H1 (cell line): ENCODE data around the gene ELOVL1. TPM values are rescaled to one million over a fixed set of nuclear protein-coding genes. Genes with fewer than 3 reads are reported as not detected.

ENCODE experiments used
- USF2 ChIP-seq: IDR thresholded peaks from 2 replicates; pipeline ENCODE4 v1.6.1; 2011; ENCODE audit warnings: low read length, improper control_type of control experiment
- polyA plus RNA-seq, 7 experiments: library from polyadenylated mRNA; depleted of rRNA in 3 of 7; stranded (reverse) in 5 of 7; unstranded in 2 of 7; fragments of >200 nt in 5 of 7; fragments of 200-250 nt in 2 of 7; gene quantifications; 1 replicate in 5 of 7; 2 replicates in 1 of 7; 4 replicates in 1 of 7; pipeline versions ENCODE4 v1.2.1 to v1.2.3, GENCODE V29; 2011 to 2013; ENCODE audit warnings: missing spikeins in 2 of 7, mixed read lengths in 2 of 7
- total RNA-seq: library from RNA; stranded (reverse); fragmentation: NEBNext Ultra II Directional; extraction: Animal tissue kit (Norgen Biotek cat#: 25700); gene quantifications from 2 replicates; pipeline ENCODE4 v1.2.1, GENCODE V29; 2021

The ELOVL1 gene
- total and polyA plus RNA-seq, 2 of the 8 experiments (the other 6 are each of a cell fraction or from before 2014, with no cell fraction given), result 28.5 to 68.1 TPM

GRCh38 chr1:43389326-43390313, 21.8 kb upstream of the ELOVL1 start, which contains the start of the genes MED8 and SZT2 (continued):
- TF ChIP-seq USF2, result no peak
